ENCODE results near the gene RAB31.

The RAB31 gene

DNA sequence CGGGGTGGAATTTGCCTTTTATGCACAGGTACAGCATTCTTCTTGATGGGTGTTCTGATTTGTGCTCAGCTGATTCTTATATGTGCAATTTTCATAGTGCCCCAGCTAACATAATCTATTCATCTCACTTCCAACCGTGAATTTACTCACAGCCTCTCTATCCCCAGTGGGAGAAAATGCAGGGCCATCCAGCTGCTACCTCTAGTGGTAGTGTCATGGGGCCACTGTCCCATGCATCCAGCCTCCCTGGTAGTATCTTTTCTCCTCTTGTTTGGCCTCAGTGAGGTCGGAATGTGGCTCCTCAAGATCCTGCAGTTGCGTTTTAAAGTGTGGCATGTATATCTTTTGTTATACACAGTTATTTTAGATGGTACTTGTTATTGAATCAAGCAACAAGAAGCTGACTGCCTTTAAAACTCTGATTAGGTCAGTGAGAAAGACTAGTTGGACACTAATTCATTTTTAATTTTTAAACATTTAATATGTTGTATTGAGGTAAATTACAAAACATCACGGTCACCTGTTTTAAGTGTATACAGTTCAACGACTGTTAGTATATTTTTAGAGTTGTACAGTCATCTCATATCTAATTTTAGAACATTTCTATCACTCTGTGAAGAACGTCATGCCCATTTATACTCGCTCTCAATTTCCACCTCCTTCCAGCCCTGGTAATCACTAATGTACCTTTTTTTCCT lies 109.8 kb downstream of the RAB31 start:
- DNase-seq (ENCODE audit: low read depth in 2 of 2) = no peak

DNA sequence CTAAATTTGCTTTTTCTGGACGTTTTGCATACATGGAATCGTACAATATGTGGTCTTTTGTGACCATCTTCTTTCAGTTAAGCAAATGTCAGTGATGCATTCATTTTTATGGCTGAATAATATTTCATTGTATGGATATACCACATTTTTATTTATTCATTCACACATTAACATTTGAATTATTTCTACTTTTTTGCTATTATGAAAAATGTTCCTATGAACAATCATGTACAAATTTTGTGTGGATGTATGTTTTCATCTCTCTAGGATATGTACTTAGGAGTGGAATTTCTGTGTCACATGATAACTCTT lies 110.3 kb downstream of the RAB31 start:
- no peak for DNase-seq (ENCODE audit: low read depth in 2 of 2)

DNA sequence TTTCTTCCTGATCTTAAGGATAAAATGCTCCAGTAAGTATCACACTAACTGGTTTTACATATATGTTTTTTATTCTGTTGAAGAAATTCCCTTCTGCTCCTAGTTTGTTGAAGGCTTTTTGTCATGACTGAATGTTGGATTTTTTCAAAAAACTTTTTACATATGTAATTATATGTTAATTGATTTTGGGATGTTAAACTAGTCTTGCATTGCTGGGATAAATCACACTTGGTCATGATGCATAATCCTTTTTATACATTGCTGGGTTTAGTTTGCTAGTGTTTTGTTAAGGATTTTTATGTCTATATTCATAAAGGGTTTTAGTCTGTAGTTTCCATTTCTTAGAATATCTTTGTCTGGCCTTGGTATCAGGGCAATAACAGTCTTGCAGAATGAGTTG lies 112.0 kb downstream of the RAB31 start:
- DNase-seq (ENCODE audit: low read depth in 2 of 2) = no peak

DNA sequence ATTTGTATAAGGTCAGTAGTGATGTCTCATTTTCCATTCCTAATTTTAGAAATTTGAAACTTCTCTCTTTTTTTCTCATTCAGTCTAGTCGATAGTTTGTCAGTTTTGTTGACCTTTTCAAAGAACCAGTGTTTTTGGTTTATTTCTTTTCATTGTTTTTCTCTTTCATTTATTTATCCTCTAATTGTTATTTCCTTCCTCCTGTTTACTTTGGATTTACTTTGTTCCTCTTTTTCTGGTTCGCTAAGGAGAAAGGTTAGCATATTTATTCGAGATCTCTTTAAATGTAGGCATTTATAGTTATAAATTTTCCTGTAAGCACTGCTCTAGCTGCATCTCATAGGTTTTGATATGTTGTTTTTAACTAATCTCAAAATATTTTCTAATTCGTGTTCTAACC lies 112.6 kb downstream of the RAB31 start:
- no peak for DNase-seq (ENCODE audit: low read depth in 2 of 2)

DNA sequence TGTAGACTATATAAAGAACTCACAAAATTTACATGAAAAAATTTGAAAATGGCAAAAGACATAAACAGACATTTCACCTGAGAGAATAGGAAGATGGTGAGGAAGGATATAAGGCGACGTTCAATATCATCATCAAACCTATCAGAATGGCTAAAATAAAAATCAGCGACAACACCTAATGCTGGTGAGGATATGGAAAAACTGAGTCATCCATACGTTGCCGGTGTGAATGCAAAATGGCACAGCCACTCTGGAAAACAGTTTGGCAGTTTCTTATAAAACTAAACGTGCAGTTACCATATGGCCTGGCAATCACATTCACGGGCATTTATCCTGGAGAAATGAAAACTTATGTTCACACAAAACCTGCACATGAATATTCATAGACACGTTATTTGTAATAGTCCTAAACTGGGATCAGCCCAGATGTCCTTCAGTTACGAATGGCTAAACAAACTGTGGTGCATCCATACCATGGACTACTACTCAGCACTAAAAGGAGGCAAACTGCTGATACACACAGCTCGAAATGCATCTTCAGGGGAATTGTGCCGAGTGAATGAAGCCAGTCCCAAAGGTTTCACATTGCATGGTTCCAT lies 114.6 kb downstream of the RAB31 start:
- no peak for DNase-seq (ENCODE audit: low read depth in 2 of 2)

DNA sequence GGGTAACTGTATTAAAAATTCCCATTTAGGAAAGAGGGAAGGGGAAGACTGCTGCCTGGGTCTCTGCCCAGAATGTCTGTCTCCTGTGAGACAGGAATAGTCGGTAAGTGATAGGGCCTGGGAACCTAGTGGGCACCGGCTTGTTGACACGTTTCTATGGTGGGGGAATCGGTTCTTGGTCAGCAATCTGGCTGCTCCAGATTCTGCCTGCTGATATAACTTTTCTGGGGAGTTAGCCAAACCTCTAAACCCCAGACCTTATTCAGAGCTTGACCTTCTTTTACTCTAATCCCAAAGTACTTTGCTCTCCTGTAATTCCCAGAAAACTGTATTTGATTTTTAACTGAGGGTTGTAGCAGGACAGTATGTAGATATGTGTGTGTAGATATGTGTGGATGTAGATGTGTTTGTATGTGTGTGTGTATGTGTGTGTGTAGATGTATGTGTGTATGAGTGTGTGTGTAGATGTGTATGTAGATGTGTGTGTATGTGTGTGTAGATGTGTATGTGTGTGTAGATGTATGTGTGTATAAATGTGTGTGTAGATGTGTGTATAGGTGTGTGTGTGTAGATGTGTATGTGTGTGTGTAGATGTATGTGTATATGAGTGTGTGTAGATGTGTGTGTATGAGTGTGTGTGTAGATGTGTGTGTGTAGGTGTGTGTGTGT lies 115.8 kb downstream of the RAB31 start:
- DNase-seq (ENCODE audit: low read depth in 2 of 2) = no peak

DNA sequence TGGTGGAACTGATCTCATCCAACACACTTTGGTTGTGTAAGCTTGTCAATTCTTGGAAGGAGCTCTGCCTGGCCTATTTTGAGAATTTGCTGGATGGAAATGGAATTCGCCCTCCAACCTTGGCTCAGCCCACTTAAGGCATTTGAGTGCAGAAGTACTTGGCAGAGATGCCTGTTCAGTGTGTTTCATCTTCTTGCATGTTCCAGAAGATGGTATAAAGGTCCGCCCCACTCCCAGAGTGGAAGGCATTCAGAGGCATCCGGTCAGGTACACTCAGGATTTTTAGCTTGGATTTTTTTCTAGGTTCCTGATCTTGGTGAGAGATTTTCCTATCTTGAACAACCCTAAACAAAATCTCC lies 116.4 kb downstream of the RAB31 start:
- DNase-seq (ENCODE audit: low read depth in 2 of 2) = no peak

DNA sequence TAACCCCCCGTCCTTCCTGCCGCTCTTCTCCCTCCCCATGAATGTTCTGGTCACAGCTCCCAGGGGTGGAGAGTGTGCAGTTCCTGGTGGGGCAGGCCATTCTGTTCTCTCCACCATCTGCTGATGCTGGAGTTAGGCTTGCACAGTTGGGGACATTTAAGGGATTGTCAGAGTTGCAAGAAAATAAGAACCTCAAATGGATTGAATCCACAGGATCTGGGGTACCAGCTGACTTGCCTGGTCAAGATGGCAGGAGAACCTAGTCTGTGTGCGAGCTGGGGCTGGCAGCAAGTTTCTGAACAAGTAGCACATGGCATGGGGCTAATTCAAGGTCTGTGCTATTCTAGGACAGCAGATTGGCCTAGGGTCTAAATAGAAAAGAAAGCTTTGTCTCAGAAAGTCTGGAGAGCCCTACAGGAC lies 116.9 kb downstream of the RAB31 start:
- no peak for DNase-seq (ENCODE audit: low read depth in 2 of 2)

DNA sequence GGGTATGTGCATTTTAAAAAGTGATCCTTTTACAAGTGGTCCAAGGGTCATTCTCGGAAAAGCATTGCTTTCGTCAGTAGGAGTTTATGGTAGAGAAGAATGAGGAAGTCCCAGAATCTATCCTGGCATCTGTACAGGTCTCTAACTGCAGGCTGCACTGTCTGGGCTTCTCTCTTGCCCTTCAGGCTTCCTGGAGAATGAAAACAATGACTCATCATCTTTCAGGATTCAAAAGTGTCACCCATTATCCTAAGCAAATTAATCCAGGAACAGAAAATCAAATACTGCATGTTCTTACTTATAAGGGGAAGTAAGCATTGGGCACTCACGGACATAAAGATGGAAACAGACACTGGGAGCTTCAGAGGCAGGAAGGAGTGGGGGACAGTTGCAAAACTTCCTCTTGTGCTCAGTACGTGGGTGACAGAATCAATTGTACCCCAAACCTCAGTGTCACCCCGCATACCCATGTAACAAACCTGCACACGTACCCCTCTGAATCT lies 117.5 kb downstream of the RAB31 start:
- DNase-seq (ENCODE audit: low read depth in 2 of 2) = no peak

DNA sequence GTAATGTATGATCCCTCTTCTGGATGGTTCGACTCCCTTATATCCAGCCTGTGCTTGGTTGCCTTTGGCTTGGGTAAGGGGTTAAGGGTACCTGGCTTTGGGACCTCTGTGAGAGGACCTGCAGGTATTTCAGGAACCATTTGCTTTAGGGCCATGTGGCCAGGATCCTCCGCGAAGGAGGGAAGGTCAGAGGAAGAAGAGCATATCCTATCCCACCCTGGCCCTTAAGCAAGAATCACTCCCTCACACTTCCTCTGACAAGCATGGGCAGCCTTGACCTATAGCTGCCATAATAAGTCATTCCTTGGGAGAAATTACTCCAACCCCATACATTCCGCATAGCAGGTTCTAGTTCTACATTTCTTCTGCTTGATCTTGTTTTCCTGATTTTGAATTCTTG lies 118.6 kb downstream of the RAB31 start:
- DNase-seq (ENCODE audit: low read depth in 2 of 2) = no peak

DNA sequence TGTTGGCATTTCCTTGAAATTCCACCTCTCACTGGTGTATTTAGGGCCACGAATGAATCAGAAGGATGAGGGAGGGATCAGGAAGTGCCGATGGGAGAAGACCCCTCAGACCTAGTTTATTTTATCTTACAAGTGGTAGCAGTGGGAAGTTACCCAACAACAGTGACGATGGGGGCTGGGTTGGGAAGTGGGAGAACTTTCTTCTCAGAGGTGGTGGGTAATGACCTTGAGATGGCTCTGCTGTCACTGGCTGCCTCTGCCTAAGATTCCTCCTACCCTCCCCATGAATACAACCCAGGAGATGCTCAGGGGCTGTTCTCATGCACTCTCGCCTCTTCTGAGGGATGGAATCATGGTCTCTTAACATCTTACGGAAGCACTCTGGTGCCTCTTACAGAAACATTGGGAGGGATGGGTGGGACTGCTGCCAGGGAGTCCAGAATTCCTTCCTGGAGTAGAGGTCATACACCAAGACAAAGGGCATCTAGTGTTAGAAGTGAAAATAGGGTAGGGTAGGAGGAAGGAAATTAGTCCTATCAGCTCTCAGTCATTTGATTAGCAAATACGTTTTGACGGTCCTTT lies 119.2 kb downstream of the RAB31 start:
- DNase-seq (ENCODE audit: low read depth in 2 of 2) = no peak

DNA sequence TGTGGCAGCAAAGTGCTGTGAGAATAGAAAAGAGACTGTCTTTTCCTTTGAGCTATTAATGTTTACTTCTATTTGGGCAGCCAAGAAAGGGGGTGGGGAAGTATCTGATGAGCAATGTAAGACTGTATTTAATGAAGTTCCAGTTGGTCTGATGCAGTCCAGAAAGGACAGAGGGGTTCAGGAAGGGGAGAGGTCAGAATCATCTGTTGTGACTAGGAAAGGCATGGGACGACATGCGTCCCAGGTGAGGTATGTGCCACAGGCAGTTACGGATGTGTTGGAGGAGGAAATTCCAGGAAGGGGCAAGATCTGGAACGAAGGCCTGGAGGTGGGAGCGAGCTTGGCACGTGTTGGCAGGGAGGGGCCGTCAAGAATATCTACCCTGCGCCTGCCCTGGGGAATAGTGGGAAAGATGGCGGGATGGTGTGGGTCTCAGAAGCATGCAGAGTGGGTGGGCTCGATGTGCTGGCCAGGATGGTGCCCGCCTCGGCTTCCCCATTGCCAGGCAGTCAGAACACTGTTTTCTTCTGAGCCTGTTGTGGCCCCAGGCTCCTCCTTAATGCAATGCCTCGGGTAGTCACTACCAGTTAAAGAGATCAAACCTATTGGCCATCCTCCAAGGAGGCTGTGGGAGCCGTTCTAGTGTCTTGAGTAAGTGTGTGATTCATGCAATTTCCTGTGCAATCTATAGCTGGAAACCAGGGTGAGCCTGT lies 119.8 kb downstream of the RAB31 start:
- DNase-seq (ENCODE audit: low read depth in 2 of 2) = no peak

DNA sequence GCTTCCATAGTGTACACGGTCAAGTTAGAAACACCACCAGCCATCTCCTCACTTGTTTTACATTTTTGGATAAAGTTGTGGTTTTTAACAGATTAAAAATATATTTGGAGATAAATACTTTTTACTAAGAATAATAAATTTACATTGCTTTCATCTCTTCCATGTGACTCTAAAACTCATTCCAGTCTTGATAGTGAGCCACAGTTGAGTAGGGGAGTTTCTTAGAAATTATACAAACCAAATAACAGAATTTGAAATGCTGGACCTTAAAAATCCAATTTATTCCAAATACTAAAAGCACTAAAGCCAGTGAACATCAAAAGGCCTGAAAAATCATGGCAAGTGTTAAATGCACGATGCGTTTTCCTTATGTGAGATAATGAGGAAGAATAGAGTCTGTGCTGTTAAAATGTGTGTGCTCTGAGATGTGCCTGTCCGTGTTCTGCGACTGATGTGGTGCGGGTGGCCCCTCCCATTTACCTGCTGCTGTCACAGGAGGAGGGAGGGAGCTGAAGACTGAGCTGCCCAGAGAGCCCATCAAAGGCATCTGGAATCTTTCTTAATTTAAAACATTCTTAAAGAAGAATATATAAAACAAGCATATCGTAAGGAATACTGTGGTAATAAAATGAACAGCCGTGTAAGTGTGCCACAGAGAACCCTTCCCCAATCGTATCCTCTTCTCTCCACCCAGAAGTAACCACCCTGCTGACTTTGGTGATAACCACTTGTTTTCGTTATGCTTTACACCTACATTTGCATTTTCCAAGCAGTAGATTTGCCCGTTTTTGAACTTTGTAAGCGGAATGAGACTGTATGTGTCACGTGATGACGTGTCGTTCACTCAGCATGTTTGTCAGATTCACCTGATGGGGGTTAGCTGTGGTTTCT lies 120.7 kb downstream of the RAB31 start:
- DNase-seq (ENCODE audit: low read depth in 2 of 2) = no peak

DNA sequence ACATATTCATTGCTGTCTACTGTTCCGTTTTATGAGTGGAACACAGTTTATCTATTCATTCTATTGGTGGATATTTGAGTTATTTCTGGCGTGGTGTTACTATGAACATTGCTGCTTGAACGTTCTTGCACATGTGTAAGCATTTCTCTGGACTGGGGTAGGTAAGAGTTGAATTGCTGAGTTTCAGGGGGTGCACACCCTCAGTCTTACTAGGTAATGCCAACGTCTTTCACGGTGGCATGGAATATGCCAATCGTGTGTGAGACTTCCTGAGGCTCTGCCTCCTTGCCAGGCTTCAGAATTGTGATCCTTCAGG lies 121.3 kb downstream of the RAB31 start:
- DNase-seq (ENCODE audit: low read depth in 2 of 2) = no peak

DNA sequence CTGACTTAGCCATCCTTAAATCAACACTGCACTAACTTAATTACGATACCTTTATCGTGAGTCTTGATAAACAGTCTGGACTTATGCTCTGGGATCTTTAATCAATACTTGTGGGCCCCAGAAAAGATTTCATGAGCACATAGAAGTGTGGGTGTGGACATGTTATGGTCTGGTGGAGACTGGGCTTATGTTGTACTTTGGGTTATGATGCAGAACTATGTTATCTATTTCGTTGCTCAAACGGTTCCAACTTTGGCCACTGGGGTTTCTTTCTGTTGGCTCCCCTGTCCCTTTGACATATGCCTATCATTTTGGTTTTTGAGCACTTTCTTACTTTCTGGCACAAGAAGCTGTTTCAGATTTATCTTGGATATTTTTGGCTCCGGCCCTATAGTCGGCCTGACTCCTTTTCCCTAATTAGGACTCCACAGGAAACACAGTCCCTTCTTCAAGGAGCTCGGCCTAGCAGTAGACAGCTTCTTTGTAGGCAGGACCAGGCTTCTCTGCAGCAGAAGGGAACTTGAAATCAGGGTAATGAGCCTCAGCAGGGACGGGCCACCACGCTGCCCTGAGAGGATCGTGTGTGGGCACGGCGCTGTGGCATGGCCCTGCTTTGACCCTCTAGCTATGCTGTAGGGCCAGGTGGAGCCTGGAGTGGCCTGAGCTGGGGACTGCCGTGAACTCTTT lies 123.1 kb downstream of the RAB31 start:
- no peak for DNase-seq (ENCODE audit: low read depth in 2 of 2)

DNA sequence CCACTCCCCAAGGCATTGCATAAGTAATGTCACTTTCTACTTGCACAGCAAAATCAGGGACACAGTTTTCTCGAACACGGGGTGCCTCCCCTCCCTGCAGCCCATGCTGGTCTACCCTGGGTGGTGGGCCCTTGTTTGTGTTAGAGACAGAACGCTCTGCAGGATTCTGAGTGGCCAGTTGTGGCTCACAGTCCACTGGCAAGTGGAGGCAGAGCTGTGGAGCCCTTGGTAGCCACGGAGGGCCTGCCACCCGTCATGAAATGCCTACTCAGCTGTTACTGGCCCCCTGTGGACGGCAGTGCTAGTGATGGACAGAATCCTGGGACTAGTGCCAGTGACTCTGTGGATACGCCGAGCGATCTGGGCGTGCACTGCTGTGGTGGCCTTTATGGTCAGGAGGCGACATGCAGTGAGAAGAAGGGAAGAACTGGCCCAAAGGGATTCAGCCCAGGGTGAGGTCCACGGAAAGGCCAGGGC lies 123.7 kb downstream of the RAB31 start:
- no peak for DNase-seq (ENCODE audit: low read depth in 2 of 2)

DNA sequence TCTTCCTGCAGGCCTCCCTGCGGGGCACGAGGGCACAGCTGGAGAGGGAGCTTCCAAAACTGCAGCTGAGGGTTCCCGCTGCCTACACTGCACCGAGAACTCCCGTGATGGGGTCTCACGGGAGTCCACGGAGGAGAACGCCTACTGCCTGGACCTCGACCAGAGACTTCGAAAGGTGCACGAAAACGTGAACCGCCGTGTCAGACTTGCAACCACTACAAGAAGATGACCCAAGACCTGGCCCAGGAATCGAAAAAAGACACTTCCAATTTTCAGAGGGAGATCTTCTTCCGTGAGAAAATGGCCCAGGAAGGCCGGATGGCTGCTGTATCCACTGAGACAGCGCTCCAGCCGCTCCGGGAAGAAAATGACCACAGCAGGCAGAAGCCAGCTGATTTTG lies 124.8 kb downstream of the RAB31 start:
- no peak for DNase-seq (ENCODE audit: low read depth in 2 of 2)

DNA sequence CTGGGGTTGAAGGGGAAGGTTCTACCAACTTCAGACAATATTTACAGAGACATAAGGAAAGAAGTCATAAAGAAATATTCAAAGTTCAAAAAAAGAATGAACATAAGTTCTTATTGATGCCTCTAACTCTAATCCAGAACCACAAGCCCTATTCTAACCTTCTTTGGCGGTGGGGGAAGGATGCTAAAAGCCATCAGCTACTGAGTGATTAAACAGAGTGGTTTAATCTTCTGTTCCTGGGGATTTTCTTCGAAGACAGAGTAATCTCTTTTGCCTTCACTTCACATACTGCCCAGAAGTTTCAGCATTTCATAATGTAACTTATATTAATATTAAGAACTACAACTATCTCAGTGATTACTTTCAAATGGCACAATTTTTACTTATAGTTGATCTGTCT lies 126.5 kb downstream of the RAB31 start:
- no peak for DNase-seq (ENCODE audit: low read depth in 2 of 2)

DNA sequence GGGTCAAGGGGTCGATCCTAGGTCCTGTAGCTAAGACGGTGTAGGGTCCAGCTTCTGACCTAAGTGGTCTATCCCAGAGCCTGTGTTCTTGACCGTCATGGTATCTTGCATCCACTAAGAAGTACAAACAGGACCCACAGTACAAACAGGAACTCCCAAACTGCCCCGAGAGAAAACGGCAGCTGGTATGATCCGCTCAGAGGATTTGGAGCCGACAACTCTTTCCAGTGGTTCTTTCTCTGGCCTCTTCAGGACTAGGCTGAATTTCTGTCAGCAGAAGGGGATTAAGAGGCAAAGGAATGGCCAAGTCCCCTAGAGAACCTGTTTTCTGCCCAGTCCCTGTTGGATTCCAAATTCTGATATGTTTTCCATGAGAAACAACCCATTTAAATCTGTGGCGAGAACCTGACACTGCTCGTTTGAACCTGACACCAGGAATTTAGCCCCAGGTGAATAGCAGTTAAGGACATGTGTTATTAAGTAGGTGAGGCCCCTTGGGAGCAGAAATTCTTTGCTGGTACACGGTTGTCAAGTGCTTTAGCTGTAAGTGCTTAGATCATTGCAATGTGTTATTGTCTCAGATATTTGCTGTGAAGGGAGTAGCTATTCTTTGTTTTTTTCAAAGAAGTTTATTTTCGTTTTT lies 127.1 kb downstream of the RAB31 start:
- no peak for DNase-seq (ENCODE audit: low read depth in 2 of 2)

DNA sequence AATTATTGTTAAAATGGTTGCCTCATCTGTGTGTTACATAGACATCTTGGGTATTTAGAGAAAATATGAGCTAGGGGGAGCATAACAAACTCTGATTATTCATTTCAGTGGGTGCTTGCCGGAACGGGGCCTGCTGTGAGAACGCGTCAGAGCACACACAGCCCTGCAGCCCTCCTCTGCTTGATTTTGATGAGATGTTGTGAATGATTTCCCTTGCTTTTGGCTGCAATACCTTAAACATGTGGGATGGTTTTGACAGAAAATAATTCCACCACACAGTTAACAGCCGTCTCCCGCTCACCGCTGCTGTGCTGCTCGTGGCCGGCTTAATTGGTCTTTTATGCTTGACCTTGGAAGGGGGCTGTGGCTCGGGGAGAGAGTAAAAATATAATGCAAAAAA lies 127.7 kb downstream of the RAB31 start:
- DNase-seq (ENCODE audit: low read depth in 2 of 2) = no peak

Data from activated CD8-positive, alpha-beta memory T cell treated with anti-CD3 and anti-CD28 coated beads for 4 hours (primary cell).